NCI-H2227 (cell line): Measurements from ENCODE around the gene KCNQ1.
"Not testable (repeated sequence)": the region's sequence is repeated elsewhere in the genome, so short reads cannot be mapped to it uniquely, and the experiment has no call there.

Experiments
- DNase-seq: peaks from one replicate; lab custom pipeline; 2025; ENCODE audit not compliant: unreplicated experiment; lab: John Stamatoyannopoulos, UW

KCNQ1 gene

DNA sequence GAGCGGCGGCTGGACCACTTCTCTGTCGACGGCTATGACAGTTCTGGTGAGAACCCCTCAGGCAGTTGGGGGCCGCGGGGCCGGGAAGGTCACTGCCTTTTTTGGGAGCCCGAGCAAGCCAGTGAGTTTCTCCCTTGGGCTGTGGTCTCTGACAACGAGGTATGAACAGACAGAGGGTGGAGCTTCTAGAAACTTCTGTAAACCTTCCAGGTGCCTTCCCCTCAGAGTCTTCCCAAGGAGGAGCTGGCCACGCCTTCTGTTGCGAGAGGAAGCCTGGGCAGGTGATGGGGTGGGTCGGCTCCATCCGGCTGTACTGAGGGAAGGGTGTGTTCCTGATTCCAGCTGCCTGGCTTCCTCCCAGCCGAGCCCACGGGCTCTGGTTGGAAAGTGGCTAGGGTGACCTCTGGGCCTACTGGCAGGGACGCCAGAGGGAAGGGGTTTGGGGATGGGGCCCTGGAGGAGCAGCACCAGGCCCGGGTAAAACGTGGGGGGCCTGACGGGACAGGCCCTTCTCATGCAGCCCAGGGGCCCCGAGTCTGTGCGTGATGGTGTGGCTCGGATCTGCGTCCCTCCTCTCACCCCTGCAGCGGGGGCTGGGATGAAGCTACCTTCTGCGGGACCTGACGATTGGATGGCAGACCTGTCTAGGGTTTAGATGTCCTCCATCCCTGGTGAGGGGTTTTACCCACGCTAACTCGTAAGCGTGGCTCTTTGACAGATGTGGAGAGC, 144.2 kb downstream of the KCNQ1 start:
- DNase-seq, result no peak

DNA sequence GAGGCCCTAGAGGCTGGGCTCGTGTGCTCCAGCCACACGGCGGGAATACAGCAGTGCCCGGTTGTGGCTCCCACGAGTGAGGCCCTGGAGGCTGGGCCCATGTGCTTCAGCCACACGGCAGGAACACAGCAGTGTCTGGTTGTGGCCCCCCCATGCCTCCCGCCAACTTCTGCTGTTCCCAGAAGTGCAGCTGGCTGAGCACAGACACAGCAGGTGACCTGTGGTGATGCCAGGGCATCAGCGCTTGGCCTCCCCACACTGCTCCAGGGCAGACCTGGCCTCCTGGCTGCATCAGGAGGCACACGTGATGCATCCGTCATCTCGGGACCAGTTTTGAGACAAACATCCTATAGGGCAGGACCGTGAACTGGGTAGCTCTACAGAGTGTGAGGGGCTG, 144.7 kb downstream of the KCNQ1 start:
- no peak for DNase-seq

GRCh38 chr11:2590131-2590964, 145.5 kb downstream of the KCNQ1 start:
- DNase-seq, result no peak

DNA sequence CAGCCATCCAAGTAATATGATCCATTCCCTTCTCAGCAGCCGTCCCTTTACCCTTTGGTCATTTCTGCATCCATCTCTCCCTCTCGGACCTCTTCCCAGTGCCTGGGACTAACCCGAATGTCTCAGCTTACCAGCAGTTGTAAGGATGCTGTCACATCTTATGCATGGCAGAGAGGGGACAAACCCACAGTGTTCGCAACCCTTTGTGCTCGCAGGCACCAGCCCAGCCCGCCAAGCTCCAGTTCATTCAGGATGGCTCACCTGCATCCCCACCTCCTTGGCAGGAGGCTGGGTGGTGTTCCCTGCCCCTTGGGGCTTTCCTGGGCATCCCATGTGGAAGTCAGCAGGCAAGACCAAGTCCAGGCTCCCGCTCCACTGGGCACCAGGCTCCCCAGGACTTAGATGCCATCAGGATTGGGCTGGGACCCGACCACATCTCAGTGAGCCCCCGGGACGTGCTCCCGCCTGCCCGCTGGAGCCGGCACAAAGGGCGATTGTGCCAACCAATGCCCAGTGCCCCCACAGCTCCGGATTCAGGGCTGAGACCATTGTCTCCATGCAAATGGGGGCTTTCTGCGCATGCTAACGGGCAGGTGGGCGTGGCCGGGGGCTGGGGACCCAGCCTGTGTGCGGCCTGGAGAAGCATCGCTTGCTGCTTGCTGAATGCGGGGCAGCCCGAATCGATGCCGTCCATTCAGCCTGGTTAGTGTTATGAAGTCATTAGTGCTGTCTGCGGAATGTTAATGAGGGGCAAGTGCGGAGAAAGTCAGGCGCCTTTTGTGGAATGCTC, 146.4 kb downstream of the KCNQ1 start:
- no peak for DNase-seq

DNA sequence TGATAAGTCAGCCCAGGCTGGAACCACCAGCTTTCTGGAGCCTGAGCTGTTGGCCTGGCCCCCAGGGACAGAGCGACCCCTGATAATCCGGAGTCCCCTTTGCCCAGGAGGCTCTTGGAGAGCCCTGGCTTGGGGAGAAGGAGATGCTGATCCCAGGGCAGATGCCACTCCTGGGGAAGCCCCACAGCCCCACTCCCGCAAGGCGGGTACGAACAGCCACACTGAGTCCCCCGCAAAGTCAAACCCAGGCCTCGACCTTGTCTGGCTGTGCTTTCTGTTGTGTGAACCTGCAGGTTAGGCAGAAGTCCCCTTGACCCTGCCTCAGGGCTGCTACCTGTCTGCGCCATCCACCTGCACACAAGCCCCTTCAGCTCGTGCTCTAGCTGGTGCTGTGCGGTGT, 147.0 kb downstream of the KCNQ1 start:
- DNase-seq, result no peak

DNA sequence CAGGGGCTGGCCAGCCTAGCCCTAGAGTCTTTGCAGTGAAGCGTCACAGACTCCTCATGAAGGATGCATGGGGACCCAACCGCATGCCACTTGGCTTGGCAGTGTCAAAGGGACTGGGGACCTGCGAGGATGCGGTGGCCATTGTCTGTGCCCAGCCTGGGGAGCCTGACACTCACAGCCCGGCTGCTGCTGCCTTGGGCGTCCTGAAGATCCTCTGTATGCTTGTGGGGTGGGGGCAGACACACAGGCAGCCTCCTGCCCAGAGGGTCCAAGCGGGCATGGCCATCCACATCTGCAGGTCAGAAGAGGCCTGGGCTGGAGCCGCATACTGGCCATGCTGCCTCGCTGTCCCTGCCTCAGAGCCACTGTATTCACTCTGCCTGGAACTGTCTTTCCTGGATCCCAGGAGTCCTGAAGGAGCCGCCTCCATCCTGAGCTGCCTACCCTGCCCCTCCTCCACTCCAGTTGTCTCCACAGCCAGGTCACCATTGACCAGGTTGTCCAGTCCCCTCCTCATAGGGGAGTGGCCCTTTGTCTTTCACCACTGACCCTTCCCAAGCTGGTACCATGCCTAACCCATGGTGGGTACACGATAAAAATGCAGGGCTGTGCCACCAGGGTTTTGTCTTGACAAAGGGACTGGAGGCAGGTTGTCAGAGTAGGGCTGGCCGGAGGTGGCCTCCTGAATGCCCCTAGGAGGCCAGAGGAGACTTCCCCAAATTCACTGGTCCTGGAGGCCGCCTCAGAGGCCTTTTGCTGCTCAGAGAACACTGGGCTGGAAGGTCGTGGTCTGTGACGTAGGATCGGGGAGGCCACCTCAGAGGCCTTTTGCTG, 148.0 kb downstream of the KCNQ1 start:
- no peak for DNase-seq

GRCh38 chr11:2593393-2593950, 148.7 kb downstream of the KCNQ1 start:
- no peak for DNase-seq

DNA sequence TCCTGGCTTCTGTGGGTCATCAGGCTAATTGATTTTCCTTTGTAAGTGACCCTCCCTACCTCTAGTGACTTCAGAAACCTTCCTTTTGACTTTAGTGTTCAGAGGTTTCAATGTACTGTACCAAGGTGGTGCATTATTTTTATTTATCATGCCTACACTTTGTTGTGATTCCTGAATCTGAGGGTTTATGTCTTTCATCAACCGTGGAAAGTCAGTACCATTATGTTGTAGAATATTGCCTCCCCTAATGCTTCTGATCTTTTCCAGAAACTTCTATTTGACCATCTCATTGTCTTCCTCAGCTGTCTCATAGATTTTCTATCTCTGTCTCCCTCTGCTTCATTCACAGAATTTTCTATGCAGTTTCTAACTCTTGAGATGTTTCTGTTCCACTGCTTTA, 149.5 kb downstream of the KCNQ1 start:
- DNase-seq, result no peak

DNA sequence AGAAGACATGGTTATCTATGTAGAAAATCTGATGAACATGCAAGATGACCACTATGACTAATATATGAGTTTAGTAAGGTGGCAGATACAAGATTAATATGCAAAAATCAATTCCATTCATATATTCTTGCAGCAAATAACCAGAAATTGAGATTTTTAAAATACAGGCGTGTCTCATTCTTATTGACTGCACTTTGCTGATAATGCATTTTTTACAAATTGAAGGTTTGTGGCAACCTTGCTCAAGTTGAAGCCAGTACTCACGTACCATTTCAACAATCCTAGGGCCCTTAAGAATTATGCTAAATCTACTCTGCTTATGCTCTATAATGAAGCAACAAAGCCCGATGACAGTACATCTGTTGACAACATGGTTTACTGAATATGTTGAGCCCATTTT, 150.4 kb downstream of the KCNQ1 start:
- no peak for DNase-seq

DNA sequence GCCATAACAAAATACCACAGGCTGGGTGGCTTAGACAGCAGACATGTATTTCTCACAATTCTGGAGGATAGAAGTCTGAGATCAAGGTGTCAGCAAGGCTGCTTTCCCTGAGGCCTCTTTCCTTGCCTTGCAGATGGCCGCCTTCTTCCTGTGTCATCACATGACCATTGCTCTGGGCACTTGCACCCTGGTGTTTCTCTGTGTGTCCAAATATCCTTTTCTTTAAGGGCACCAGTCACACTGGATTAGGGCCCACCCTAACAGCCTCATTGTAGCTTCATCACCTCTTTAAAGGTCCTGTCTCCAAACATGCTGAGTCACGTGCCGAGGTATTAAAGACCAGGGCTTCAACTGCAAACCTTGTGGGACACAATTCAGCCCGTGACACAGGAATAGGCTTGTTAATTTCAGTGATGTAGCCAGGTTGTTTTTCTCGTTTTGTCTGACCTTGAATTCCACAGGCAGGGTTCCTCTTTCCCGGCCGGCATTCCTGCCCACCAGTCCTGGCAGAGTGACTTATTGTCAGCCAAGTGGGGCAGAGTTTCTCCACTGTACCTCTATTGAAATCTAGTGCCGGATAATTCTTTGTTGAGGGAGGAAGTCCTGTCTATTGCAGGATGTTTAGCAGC, 154.9 kb downstream of the KCNQ1 start:
- no peak for DNase-seq

GRCh38 chr11:2609345-2609744, 164.5 kb downstream of the KCNQ1 start:
- DNase-seq, result no peak

GRCh38 chr11:2612884-2613571, 168.2 kb downstream of the KCNQ1 start:
- no peak for DNase-seq

- no peak for DNase-seq
Measured at GRCh38 chr11:2621894-2622293, 177.1 kb downstream of the KCNQ1 start.

DNA sequence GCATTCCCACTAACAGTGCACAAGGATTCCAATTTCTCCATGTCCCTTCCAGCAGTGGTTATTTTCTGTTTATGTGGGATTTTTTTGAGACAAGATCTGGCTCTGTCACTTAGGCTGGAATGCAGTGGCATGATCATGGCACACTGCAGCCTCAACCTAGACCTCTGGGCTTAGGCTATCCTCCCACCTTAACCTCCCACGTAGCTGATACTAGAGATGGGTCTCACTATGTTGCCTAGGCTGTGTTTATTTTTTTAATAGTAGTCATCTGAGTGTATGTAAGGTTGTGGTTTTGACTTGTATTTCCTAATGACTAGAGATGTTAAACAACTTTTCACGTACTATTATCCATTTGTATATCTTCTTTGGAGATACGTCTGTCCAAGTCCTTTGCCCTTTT, 180.4 kb downstream of the KCNQ1 start:
- no peak for DNase-seq

GRCh38 chr11:2630679-2631078, 185.9 kb downstream of the KCNQ1 start:
- DNase-seq, result no peak

DNA sequence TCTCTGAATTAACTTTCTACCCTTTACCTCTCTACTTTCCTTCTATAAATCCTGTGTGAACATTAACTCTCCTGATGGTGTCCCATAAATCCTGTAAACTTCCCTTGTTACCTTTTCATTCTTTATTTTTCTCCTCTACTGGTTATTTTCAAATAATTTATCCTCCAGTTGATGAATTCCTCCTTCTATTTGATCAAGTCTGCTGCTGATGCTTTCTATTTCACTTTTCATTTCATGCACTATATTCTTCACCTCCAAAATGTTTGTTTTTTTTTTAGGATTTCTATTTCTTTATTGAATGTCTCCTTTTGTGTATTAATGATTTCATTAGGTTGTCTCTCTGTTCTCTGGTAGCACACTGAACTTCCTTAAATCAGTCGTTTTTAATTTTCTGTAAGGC, 186.4 kb downstream of the KCNQ1 start:
- DNase-seq, result no peak

DNA sequence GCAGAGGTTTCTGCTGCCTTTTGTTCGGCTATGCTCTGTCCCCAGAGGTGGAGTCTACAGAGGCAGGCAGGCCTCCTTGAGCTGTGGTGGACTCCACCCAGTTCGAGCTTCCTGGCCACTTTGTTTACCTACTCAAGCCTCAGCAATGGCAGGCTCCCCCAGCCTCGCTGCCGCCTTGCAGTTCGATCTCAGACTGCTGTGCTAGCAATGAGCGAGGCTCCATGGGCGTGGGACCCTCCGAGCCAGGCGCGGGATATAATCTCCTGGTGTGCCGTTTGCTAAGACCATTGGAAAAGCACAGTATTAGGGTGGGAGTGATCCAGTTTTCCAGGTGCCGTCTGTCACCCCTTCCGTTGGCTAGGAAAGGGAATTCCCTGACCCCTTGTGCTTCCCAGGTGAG, 195.0 kb downstream of the KCNQ1 start:
- not testable (repeated sequence) for DNase-seq

DNA sequence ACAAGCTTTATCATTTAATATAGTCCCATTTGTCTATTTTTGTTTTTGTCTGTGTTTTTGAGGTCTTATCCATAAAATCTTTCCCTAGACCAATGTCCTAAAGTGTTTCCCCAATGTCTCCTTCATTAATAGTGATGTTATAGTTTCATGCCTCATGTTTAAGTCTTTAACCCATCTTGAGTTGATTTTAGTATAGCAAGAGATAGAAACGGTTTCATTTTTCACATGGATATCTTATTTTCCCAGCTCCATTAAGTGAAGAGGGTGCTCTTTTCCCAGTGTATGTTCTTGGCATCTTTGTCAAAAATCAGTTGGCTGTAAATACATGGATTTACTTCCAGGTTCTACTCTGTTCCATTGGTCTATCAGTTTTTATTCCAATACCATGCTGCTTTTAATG, 196.8 kb downstream of the KCNQ1 start:
- no peak for DNase-seq

- DNase-seq, result no peak
Measured at GRCh38 chr11:2643746-2644145, 198.9 kb downstream of the KCNQ1 start.
